Pancreas (tissue), 10 donors: ENCODE data around the gene GDPD5. TPM values are rescaled to one million over a fixed set of nuclear protein-coding genes. Genes with fewer than 3 reads are reported as not detected.
"Not testable (repeated sequence)": the region's sequence is repeated elsewhere in the genome, so short reads cannot be mapped to it uniquely, and the experiment has no call there.

Source experiments
- ATAC-seq, 4 donors: fragments of 200-7000 bp; cut with Tn5 transposase; one replicate each; pipeline versions ENCODE4 v1.8.0 to v1.9.1; 2020; ENCODE audit warnings: mild to moderate bottlenecking in 4 of 4, moderate library complexity in 4 of 4
- DNase-seq, 6 donors: peaks; one replicate each; pipeline ENCODE4 v3.0.0-alpha.2; 2020
- FAIRE-seq: peaks from 2 replicates; lab custom pipeline; 2012; peaks lifted over from hg19 to GRCh38; lab: Jason Lieb, UNC
- H3K27ac ChIP-seq, 4 donors: fragments of 200-600 bp; sonication (generic); 1 replicate in 3 of 4; 2 replicates in 1 of 4; pipeline versions ENCODE4 v1.5.0 to v1.8.0; 2020
- H3K27me3 ChIP-seq, 4 donors: fragments of 200-600 bp; one replicate each; pipeline ENCODE4 v1.8.0; 2021
- H3K36me3 ChIP-seq, 3 donors: fragments of 200-600 bp; sonication (generic) in 1 of 3; one replicate each; pipeline versions ENCODE4 v1.5.0 to v1.8.0; 2020 to 2021
- H3K4me1 ChIP-seq, 3 donors: fragments of 200-600 bp; one replicate each; pipeline ENCODE4 v1.8.0; 2021
- H3K4me3 ChIP-seq, 4 donors: fragments of 200-600 bp; sonication (generic) in 2 of 4; one replicate each; pipeline versions ENCODE4 v1.5.0 to v1.8.0; 2020 to 2021
- H3K9me3 ChIP-seq, 4 donors: fragments of 200-600 bp; one replicate each; pipeline ENCODE4 v1.8.0; 2021
- CTCF ChIP-seq, 4 donors: fragments of 200-600 bp; sonication (generic) in 3 of 4; IDR thresholded peaks; one replicate each; pipeline versions ENCODE4 v1.5.0 to v1.8.0; 2021; ENCODE audit warnings: antibody characterized with exemption in 4 of 4
- WGBS, 2 donors: extraction: QIAGEN DNeasy Blood & Tissue Kit; methylation state at CpG; one replicate each; pipeline ENCODE4 v1.1.7; 2013; 5-methylcytosine and 5-hydroxymethylcytosine counted together
- intact Hi-C, 3 donors: fragments of 100-400 bp; cut with DNase I; formaldehyde crosslinking; loops; one replicate each; pipeline versions ENCODE4 v1.11.1 to v1.14.2; 2022
- polyA plus RNA-seq, 2 donors: library from polyadenylated mRNA; stranded (reverse); fragments of 200-250 nt; gene quantifications; one replicate each; pipeline ENCODE4 v1.2.3, GENCODE V29; 2013
- total RNA-seq, 6 donors: library from RNA; stranded (reverse); fragmentation: NEBNext Ultra II Directional in 4 of 6; extraction: Animal tissue kit (Norgen Biotek cat#: 25700) in 4 of 6; gene quantifications; one replicate each; pipeline versions ENCODE4 v1.2.1 to v1.2.4, GENCODE V29; 2021 to 2023
- donor health status: healthy with polysubstance abuse.
- donor health status: DM: no; HTN: no; CAD: no; lungs with moderate emphysema.
- donor health status: DM: no; HTN: no; CAD: no.
- donor health status: control.
- donor health status: control.
- donor health status: Bipolar disorder and iron deficiency.
- donor health status: DM: yes; HTN: yes; CAD: no.
- donor health status: DM: no; HTN: no; CAD: no.
- donor health status: DM: no; HTN: no; CAD: no.
- donor health status: DM: yes; HTN: yes; CAD: no.

The GDPD5 gene
- total and polyA plus RNA-seq, 8 donors: 24.3 to 92.9 (median 32.7) TPM

- peak in 2 of 6 donors; percentile 17 to 43 for DNase-seq
- no peaks in the 10 kb centered on the region for H3K9me3 ChIP-seq
- 90 to 96% methylated on average over 14 of the region's 14 CpGs for WGBS, 2 donors
- H3K4me1 ChIP-seq: peaks cover 4 to 11% (median 9%) of the 10 kb centered on the region in 3 donors
- TF ChIP-seq CTCF (IDR thresholded peaks at IDR 0.05): no peak
- intact Hi-C loops: no loop called here
- no peak overlapping the region for H3K27ac ChIP-seq
- no peak for ATAC-seq
- H3K27me3 ChIP-seq: no peaks in the 10 kb centered on the region
- no peak for FAIRE-seq
- H3K4me3 ChIP-seq: no peak overlapping the region
- H3K36me3 ChIP-seq: no peaks in the 10 kb centered on the region
Measured at GRCh38 chr11:75420224-75421034, 105.3 kb downstream of the GDPD5 start.

DNA sequence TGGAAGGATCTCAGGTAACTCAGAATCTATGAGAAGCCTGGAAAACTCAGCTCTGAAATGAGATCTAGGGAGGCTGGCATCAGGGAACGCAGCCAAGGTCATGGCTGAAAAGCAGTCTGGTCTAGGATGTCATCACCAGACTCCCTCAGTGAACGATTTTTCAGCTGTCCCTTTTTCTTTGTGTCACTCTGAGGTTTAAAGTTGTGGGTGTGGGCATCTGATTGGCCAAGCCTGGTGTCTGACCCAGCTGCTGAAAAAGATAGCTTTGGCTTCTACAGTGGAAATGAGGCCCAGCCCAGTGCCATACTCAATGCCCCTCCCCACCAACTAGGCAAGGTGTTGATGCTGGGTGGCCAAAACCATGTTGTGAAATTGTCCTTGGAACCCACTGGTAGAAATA is 111.9 kb downstream of the GDPD5 start:
- intact Hi-C loops: no loop called here
- no peak for TF ChIP-seq CTCF (IDR thresholded peaks at IDR 0.05)
- H3K4me1 ChIP-seq: peaks cover 0 to 2% (median 0%) of the 10 kb centered on the region in 3 donors
- no peak overlapping the region for H3K27ac ChIP-seq
- no peak overlapping the region for H3K4me3 ChIP-seq
- 52 to 56% methylated on average over 2 of the region's 2 CpGs for WGBS, 2 donors
- H3K9me3 ChIP-seq: no peaks in the 10 kb centered on the region
- H3K36me3 ChIP-seq: no peaks in the 10 kb centered on the region
- no peaks in the 10 kb centered on the region for H3K27me3 ChIP-seq
- ATAC-seq (peak in 2 of 4 donors; percentile 27 to 32), DNase-seq (no peak), FAIRE-seq (no peak)

DNA sequence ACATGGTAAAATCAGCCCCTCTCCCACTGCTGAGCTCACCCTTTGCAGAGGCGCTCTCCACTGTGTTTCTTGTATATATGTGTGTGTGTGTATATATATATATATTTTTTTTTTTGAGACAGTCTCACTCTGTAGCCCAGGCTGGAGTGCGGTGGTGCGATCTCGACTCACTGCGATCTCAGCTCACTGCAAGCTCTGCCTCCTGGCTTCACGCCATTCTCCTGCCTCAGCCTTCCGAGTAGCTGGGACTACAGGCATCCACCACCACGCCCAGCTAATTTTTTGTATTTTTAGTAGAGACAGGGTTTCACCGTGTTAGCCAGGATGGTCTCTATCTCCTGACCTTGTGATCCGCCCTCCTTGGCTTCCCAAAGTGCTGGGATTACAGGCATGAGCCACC is 112.6 kb downstream of the GDPD5 start:
- H3K9me3 ChIP-seq, H3K36me3 ChIP-seq, H3K4me3 ChIP-seq, DNase-seq, H3K4me1 ChIP-seq, H3K27ac ChIP-seq, intact Hi-C loops, H3K27me3 ChIP-seq, ATAC-seq, FAIRE-seq: not testable (repeated sequence)
- 81 to 84% methylated on average over 10 of the region's 10 CpGs for WGBS, 2 donors

DNA sequence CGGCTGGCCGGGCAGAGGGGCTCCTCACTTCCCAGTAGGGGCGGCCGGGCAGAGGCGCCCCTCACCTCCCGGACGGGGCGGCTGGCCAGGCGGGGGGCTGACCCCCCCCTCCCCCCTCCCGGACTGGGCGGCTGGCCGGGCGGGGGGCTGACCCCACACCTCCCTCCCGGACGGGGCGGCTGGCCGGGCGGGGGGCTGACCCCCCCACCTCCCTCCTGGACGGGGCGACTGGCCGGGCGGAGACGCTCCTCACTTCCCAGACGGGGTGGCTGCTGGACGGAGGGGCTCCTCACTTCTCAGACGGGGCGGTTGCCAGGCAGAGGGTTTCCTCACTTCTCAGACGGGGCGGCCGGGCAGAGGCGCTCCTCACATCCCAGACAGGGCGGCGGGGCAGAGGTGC is 115.8 kb downstream of the GDPD5 start:
- H3K4me1 ChIP-seq, H3K27ac ChIP-seq, H3K27me3 ChIP-seq, intact Hi-C loops, H3K9me3 ChIP-seq, H3K4me3 ChIP-seq, ATAC-seq, FAIRE-seq: not testable (repeated sequence)
- DNase-seq: peak in 1 of 6 donors; percentile 11
- H3K36me3 ChIP-seq: peaks cover 3 to 20% (median 7%) of the 10 kb centered on the region in 3 donors
- 91% methylated on average over 16 to 28 of the region's 33 CpGs for WGBS, 2 donors

- FAIRE-seq: no peak
- no peaks in the 10 kb centered on the region for H3K27me3 ChIP-seq
- no peak for ATAC-seq
- no peak overlapping the region for H3K4me3 ChIP-seq
- no peak for TF ChIP-seq CTCF (IDR thresholded peaks at IDR 0.05)
- peaks cover 11 to 30% (median 18%) of the 10 kb centered on the region in 3 donors for H3K36me3 ChIP-seq
- no peak for DNase-seq
- WGBS, 2 donors: 91 to 94% methylated on average over 2 of the region's 2 CpGs
- no peaks in the 10 kb centered on the region for H3K9me3 ChIP-seq
- no peak overlapping the region for H3K27ac ChIP-seq
- H3K4me1 ChIP-seq: no peaks in the 10 kb centered on the region
- intact Hi-C loops: no loop called here
Measured at GRCh38 chr11:75408957-75409219, 116.9 kb downstream of the GDPD5 start.

DNA sequence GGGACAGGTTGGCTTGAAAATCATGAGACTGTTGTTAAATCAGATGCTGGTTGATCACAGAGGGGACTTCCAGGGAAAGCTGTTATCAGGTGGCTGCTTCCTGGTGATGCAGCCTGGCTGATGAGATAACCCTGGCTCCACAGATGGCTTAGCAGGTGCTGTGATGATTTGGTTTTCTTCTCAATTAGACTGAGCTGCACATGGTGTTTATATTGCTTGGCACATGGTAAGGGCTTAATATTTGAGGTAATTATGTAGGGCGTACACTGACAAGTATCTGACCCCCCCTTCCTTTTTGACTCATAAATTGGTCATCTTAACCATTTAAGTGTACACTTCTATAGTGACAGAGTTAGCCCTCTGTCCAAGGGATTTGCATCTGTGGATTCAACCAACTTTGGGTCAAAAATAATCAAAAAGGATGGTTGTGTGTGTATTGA is 119.4 kb downstream of the GDPD5 start:
- Histone ChIP-seq H3K4me1 (peaks cover 5 to 17% (median 11%) of the 10 kb centered on the region in 3 donors), H3K4me3 (no peak overlapping the region), H3K36me3 (peaks cover 15 to 56% (median 39%) of the 10 kb centered on the region in 3 donors), H3K9me3 (no peaks in the 10 kb centered on the region), H3K27me3 (no peaks in the 10 kb centered on the region), H3K27ac (no peak overlapping the region)
- peak in 3 of 4 donors; percentile 30 to 49 (median 47) for ATAC-seq
- no peak for DNase-seq
- no peak for TF ChIP-seq CTCF (IDR thresholded peaks at IDR 0.05)
- WGBS, 2 donors: 20 to 24% methylated on average over 1 of the region's 1 CpG
- intact Hi-C loops: no loop called here
- no peak for FAIRE-seq
